HT1080 (cell line): ENCODE results near the gene RPS6KA5. TPM values are rescaled to one million over a fixed set of nuclear protein-coding genes. Genes with fewer than 3 reads are reported as not detected.
"Not testable (repeated sequence)": the region's sequence is repeated elsewhere in the genome, so short reads cannot be mapped to it uniquely, and the experiment has no call there.

Source experiments
- DNase-seq: peaks from one replicate; pipeline ENCODE4 v3.0.0-alpha.2; 2015; ENCODE audit warnings: low read depth
- total RNA-seq: library from RNA; depleted of rRNA; stranded (reverse); fragments of >200 nt; shearing (Covaris generic); gene quantifications from 2 replicates; pipeline ENCODE4 v1.2.3, GENCODE V29; 2014

Gene RPS6KA5
- total RNA-seq, 1 experiment from 2014 or later: 3.6 TPM

DNA sequence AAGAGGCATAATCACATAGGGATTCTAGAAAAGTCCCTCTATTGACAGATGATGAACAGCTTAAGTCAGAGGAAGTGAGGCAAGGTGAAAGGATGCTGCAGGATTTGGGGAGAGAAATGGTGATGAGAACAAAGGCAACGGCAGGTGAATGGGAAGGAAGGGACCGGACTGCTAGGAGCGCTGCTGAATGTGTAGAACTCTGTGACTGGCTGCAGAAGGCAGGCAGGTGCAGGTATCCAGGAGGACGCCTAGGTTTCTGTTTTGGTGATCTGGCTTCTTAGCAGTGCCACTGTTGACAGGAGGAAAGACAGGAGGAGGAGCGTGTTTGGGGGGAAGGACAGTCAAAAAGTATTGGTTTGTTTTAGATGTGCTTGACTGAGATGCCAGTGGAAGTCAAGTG, 185.8 kb downstream of the RPS6KA5 start:
- no peak for DNase-seq

DNA sequence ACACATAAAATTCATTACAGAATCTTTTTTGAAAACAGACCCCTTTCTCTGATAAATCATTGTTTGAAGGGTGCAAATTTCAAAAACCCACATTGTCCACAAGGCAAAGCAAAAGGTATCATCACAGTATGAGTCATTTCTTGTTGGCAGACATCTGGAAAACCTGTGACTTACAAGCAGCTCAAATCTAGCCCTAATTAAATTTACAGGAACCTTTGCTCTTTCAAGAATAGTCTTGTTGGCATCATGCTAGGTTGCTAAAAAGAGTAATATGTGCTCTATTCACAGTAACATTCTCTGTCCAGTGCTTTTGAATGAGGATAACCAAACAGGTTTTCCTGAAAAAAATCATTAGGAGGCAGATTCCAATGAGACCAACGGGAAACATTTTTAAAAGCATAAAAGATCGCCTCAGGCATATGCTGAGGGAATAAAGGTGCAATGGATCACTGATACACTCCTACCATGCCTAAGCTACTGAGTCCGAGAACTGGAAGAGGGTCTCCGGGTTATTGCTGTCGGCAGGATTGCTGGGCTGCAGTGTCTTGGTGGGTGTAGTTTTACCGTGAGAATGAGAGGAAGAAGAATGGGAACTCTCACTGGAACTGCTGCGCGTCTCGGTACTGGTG, 188.7 kb downstream of the RPS6KA5 start:
- DNase-seq: peak; percentile 70

DNA sequence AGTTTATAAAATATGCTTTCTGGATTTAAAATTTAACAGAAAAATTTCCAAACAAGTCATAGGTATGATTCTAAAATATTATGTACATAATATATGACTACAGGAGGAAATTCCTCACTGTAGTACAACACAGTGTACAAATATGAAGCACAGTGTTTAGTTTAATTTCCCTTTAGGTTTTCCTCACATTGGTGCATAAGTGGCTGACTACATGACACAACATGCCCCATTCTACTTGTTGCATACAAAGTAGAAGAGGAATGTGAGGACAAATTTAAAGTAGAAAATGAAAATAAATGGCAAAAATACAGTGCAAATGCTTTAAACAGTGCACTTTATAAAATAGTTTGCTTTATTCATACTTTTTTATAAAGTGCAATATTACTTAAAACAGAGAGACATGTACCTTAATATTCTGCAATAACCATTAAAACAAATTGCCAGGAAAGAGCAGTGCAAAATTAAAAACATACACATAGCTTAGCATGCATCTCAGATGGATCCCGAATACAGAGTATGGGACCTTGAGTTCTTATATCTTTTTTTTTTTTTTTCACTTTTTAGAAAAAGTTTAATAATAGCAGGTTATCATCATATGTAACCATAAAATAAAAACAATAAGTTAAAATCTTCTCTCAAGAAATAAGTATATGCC, 189.4 kb downstream of the RPS6KA5 start:
- no peak for DNase-seq

DNA sequence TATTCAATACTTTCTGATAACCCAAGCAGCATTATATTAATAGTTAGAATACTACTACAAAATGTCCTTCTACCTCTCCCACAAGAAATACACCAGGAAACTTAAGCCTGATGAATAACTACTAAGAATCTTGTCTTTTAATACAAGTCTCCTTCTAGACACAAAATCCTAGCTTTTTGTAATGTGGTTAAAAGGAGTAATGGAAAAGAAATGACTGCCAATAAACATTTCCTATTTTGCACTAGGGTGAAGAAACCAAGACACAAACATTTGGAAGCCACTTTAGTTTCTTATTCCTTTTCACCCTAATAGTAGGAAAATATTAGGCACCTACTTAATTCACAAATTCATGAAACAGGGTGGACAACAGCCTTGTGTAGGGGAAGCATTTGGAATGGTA, 192.9 kb downstream of the RPS6KA5 start:
- no peak for DNase-seq

DNA sequence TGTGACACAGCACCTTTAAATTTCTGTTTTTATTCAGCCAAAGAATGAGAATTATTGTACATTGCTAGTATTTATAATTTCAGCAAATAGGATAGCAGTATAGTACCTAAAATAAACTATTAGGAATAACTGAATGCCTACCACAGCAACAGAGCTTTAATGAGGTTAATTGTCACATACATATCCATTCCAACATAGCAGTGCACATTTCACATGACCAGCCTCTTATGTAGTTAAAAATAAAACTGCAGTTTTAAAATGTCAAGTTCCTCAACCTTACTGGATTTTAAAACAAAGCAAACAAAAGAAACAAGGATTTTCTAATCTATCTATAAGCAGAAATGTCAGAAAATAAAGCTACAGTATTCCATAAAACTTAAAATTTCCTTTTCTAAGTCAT, 193.6 kb downstream of the RPS6KA5 start:
- DNase-seq: no peak

DNA sequence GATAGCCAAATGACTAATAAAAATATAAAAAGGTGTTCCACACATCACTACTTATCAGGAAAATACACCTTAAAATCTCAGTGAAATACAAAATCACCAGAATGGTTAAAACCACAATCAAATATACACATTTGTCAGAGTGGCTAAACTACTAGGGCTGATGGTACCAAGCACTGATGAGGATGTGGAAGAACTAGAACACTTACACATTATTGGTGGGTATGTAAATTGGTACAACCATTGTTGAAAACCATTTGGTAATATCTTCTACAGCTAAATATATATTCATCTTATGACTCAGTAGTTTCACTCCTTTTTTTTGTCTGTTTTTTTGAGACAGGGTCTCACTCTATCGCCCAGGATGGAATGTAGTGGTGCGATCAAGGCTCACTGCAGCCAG, 195.7 kb downstream of the RPS6KA5 start:
- no peak for DNase-seq

DNA sequence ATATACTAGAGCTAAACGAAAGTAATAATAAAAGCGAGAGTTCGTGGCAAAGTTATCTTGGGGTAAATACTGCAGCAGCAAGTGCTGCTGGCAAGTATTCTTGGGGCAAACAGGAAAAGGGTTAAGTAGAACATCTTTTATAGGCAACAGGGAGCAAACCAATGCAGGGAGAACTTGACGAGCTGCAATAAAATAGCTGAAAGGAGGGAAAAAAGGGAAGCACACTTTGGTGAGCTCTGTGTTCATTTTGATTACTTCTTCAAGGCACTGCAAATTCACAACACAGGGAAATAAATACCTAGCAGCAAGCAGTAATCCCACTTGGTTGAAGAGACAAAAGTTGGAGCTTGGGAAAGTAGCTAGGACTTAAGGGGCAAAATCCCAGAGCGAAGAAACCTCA, 201.9 kb downstream of the RPS6KA5 start:
- DNase-seq: no peak

DNA sequence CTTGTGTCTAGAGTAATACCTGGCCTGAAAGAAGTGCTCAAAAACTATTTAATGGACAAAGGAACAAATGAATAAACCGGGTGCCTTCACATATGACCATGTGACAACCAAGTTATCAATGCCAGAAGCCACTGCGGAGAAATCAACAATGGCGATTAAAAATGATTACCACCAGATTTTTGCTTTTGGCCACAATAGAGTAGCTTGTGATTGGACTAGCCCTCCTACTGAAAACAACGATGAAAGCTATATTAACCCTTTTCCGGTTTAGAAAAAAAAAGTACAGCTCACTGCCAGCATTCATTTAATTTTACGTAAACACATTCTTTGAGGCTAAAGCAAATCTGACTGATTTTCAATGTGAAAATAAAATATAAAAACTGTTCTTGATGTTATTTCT, 202.6 kb downstream of the RPS6KA5 start:
- no peak for DNase-seq

DNA sequence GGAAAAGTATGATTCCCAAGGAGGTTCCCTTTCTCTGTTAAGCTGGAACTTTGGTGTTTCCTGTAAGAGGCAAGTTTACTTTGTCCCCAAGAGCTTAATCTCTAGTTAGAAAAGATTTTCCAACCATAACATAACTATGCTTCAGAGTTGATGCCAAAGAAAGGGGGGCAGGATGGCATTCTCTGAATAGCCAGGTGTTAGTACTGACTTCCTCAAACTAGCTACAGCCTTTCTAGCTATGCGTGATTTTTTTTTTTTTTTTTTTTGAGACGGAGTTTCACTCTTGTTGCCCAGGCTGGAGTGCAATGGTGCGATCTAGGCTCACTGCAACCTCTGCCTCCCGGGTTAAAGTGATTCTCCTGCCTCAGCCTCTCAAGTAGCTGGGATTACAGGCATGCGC, 204.3 kb downstream of the RPS6KA5 start:
- not testable (repeated sequence) for DNase-seq

DNA sequence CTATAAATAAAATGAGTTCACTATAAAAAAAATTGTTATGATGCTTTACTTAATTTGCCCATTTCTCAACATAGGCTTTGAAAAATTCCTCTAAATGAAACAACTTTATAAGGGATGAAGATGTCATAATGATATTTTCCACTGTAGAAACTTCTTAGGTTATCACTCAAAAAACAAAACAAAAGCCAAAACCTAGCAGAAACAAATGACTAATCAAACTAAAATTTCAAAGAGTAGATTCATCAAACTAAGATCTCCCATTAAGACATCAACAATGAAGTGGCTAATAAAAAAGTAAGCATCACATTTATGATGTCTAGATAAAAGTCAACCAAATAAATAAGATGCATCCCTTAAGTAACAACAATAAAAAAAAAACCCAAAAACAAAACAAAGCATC, 207.3 kb downstream of the RPS6KA5 start:
- DNase-seq: no peak

DNA sequence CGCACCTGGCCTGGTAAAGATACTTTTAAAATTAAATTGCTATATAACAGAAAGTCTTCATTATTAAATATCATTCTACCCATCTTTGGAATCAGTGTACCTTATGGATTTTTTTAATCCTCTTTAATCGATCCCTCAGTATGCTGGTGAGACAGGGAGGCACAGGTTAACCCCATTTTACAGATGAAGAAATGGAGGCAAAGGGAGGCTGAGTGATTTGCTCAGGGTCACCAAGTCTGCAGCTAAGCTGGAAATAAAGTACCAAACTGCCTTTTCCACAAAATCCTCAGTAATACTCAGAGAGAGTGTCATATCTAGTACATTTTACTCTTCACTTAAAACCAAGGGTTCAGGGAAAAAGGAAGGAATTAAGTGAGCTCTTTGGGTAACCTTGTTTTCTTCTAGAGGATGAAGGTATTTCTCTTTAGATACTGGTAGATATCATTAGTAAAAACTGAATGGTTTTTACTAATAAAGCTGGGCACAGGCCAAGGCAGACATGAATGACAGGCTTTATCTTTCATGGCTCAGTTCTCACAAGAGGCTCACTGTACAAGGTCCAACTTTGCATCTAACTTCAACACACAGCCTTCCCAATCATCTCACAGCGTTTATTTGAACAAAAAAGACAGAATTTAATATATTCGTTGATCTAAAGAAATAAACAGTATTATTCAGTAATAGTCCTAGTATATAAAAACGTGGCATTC, 209.0 kb downstream of the RPS6KA5 start:
- no peak for DNase-seq

DNA sequence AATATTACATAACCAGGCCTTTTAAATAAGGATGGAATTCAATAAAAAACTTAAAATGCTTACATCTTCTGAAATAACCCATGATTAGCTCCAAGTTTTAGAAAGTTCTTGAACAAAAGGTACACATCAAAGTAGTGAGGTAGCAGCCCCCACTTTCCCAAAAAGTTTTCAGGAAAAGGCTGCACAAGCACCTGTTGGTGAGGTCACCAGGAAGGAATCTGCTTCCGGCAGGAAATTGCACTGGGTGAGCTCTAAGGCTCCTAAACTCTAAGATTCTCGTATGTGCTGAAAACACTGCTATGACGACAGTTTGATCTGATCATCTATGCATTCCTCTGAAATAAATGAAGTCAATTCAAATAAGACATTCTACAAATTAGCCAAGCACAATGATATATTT, 210.0 kb downstream of the RPS6KA5 start:
- DNase-seq: peak; percentile 81

DNA sequence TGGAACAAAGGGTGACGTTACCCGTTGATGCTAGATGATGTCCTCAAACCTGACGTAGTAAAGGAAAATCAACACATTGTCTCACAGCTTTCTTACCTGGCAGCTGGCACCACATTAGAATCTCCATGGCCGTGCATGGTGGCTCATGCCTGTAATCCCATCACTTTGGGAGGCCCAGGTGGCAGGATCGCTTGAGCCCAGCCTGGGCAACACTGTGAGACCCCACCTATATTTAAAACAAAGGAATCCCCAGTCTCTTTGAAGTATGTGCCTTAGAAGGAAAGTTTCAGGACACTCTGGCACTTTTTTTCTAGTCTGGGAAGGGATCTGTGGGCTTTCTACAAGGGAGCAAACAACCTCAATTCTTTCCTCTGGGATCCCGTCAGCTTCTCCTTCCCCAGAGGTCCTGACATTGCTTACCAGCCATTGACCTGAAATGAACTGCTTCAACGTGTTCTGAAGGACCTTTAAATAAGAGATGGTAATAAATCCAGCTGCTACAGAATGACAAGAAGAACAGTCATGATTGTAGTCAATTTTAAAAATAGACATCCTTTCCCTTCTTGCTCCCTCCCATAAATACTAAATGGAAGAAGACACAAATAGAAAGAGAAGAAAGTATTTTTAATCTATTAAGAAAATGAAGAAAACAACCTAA, 210.5 kb downstream of the RPS6KA5 start:
- DNase-seq: no peak

DNA sequence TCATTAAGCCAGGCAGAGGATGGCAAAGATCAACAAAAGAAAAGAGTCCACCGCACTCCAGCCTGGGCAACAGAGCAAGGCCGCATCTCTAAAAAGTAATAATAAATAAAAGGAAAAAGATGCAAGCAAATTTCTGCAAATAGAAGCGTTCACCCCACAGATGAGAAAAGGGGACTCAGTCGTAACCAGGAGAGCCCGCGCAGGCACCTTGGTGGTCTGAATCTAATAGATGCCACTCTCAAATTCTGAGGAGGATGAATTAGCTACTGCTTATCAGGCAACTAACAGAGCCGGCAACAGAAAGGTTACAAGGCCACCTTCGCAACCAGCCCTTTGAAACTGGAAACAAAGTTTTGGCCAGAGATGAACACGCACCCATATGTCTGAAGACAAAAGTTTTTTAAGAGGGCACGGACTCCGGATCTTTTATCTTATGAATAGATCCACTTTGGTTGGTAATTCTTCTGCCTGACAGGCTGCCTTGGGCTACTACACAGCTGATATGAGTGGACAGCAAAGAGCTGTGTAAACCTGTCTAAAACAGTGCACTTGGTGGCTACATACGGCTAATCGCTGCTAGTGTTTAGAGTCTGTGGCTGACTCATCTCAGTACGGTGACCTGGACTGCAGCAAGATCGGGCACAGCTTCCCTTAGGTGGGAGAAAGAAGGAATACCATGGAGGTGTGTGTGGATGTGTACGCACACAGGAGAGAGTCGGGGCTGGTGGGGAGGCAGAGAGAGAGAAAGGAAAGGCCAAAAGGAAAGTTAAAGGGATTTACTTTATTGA, 211.3 kb downstream of the RPS6KA5 start:
- no peak for DNase-seq

DNA sequence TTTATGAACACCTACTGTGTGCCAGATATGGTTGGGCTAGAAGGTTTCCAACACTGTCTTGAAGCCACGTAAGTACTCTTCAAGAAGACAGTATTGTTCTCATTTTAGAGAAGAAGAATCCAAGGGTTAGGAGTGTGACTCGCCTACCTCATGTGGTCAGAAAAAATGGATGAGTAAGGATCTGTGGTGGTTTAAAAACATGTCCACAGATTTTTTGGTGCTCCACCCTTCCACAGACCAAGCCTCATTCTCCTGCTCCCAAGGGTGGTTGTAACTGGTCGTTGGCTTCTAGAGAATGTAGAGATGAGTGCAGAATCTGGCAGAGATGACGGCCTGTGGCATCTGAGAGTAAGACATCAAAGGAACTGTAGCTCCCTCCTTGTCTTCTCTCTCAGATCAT, 213.9 kb downstream of the RPS6KA5 start:
- peak; percentile 80 for DNase-seq

DNA sequence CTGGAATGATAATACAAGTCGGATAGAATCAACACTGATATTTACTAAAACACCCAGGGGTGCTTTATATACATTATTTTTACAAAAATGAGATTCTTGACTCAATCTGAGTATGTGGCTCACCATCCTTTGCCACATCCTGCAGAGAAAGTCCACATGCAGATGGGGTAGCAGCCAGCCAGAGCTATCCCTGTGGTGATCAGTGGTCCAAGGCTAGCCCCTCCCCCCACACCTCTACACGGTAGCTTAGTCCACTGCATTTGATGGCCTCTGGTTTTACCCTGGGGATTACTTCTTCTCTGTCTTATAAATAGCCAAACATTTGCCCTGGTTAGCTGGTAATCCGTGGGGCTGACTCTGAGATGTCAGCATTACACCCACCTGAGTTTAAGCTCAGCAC, 216.1 kb downstream of the RPS6KA5 start:
- no peak for DNase-seq

DNA sequence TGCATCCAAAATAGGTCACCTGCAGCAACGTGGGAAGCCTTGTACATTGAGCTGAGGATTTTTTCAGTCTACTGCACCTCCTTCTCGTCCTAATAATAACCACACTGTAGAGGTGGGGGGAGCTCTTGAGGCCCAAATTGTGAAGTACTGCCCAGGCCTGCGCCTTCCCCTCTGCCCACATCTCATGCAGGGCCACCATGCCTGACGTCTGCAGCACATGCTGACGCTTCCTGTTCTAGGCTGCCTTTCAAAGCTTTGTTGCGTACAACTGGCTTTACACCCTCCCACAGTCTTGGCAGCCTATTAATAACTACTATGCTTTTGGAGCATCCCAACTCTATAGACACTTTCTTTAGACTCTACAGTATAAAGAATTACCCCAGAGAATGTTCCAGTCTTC, 217.7 kb downstream of the RPS6KA5 start:
- DNase-seq: no peak

DNA sequence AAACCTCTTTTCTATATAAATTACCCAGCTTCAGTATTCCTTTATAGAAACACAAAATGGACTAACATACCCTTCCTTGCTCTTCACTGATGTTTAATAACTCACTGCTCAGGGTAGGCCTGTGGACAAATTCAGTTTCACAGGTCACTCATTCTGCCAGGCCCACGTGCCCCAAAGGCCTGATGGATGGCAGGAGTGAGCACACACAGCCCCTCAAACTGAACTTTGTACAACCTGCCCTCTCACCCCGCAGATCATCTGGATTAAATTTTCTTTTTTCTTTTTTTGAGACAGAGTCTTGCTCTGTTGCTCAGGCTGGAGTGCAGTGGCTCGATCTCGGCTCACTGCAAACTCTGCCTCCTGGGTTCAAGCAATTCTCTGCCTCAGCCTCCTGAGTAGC, 219.8 kb downstream of the RPS6KA5 start:
- not testable (repeated sequence) for DNase-seq

DNA sequence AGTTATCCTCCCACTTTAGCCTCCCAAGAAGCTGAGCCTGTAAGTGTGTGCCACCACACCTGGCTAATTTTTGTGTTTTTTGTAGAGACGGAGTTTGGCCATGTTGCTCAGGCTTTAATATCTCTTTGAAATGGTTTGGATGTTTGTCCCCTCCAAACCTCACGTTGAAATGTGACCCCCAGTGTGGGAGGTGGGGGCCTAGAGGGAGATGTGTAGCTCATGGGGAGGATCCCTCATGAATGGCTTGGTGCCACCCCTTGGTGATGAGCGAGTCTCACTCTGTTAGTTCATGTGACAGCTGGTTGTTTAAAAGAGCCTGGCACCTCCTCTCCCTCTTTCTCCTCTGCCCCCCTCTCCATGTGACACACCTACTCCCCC, 220.6 kb downstream of the RPS6KA5 start:
- DNase-seq: no peak

DNA sequence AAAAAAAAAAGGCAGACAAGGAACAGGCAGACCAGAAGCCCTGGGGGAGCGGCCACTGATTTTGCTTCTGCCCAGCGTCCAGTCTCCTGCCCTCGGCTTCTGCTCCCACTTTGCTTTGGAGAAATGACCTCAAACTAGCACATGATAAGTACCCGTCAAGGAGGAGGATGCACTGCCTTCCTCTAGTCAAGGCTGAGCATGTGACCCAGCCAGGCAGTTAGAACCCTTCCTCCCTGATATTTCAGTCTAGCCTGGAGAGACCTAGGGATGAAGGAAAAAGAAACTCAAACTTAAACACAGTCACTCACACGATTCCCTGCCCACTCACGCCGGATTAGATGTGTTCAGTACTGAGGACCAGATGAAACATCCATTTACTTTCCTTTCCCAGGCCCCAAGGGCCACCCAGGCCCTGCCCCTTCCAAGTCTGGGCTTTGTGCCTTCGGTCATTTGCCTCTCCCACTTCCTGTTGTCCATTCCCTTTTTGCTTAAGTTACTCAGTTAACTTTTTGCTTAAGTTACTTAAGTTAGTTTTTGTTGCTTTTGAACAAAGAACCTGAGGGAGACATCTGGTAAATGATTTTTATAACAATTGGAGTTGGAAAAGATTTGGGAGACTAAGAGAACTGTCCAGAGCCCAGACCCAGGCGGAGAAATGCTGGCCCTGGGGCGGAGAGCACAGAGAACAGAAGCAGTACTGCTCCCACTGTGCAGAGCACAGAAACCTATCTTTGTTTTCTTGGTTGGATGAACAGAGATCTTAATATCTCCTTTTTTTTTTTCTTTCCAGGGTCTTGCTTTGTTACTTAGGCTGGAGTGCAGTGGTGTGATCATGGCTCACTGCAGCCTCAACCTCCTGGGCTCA, 221.2 kb downstream of the RPS6KA5 start:
- peak; percentile 21 for DNase-seq

DNA sequence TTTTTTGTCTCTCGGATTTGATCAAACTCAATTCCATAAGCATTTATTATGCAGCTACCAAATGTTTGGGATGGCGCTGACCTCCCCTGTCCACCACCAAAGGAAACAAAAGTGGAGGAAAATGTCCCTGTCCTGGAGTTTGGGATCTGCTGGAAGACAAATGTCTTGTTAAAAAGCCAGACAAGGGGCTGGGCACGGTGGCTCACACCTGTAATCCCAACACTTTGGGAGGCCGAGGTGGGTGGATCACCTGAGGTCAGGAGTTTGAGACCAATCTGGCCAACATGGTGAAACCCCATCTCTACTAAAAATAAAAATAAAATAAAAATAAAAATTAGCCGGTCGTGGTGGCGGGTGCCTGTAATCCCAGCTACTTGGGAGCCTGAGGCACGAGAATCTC, 221.9 kb downstream of the RPS6KA5 start:
- DNase-seq: not testable (repeated sequence)
